ENCODE measurements around the gene GPT2.

The GPT2 gene

GRCh38 chr16:46883690-46884512, at the start of gene GPT2:
TSS of gene GPT2 (plus strand) at chr16:46884362. CDS start at chr16:46884716, 354 bp downstream.
- TF ChIP-seq, protein P1, sequence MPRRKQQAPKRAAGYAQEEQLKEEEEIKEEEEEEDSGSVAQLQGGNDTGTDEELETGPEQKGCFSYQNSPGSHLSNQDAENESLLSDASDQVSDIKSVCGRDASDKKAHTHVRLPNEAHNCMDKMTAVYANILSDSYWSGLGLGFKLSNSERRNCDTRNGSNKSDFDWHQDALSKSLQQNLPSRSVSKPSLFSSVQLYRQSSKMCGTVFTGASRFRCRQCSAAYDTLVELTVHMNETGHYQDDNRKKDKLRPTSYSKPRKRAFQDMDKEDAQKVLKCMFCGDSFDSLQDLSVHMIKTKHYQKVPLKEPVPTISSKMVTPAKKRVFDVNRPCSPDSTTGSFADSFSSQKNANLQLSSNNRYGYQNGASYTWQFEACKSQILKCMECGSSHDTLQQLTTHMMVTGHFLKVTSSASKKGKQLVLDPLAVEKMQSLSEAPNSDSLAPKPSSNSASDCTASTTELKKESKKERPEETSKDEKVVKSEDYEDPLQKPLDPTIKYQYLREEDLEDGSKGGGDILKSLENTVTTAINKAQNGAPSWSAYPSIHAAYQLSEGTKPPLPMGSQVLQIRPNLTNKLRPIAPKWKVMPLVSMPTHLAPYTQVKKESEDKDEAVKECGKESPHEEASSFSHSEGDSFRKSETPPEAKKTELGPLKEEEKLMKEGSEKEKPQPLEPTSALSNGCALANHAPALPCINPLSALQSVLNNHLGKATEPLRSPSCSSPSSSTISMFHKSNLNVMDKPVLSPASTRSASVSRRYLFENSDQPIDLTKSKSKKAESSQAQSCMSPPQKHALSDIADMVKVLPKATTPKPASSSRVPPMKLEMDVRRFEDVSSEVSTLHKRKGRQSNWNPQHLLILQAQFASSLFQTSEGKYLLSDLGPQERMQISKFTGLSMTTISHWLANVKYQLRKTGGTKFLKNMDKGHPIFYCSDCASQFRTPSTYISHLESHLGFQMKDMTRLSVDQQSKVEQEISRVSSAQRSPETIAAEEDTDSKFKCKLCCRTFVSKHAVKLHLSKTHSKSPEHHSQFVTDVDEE (CRISPR knock-in tag; IDR thresholded peaks at IDR 0.05): 0 out of 2 replicates have a peak, but pooled peaks have one; percentile 12
- TF ChIP-seq TCF4 (CRISPR knock-in tag; IDR thresholded peaks at IDR 0.05; ENCODE audit: borderline replicate concordance) (no peak), ZNF565 (CRISPR knock-in tag; conservative IDR thresholded peaks at IDR 0.05; ENCODE audit: low read depth) (no peak)

GRCh38 chr16:46836534-46837530, 47.3 kb upstream of the GPT2 start:
- ATAC-seq: no peak

More at GRCh38 chr16:46883690-46884512, at the start of gene GPT2:
- ATAC-seq: peak; percentile 99

GRCh38 chr16:46839986-46840443, 44.1 kb upstream of the GPT2 start:
- TF ChIP-seq ZNF565 (CRISPR knock-in tag; conservative IDR thresholded peaks at IDR 0.05; ENCODE audit: low read depth) (no peak), SNAI2 (CRISPR knock-in tag; IDR thresholded peaks at IDR 0.05) (no peak)
- ATAC-seq: no peak

More at GRCh38 chr16:46836534-46837530, 47.3 kb upstream of the GPT2 start:
- TF ChIP-seq ZFP3 (CRISPR knock-in tag; IDR thresholded peaks at IDR 0.05) (no peak), TCF4 (CRISPR knock-in tag; IDR thresholded peaks at IDR 0.05; ENCODE audit: borderline replicate concordance) (no peak), ARNTL (CRISPR knock-in tag; IDR thresholded peaks at IDR 0.05; ENCODE audit: borderline replicate concordance, low read depth) (no peak), ZNF70 (CRISPR knock-in tag; IDR thresholded peaks at IDR 0.05) (no peak), CSDC2 (CRISPR knock-in tag; IDR thresholded peaks at IDR 0.05) (no peak), SNAI2 (CRISPR knock-in tag; IDR thresholded peaks at IDR 0.05) (no peak), GLIS3 (CRISPR knock-in tag; IDR thresholded peaks at IDR 0.05) (no peak), TOX (CRISPR knock-in tag; IDR thresholded peaks at IDR 0.05; ENCODE audit: borderline replicate concordance) (no peak), ZNF8 (CRISPR knock-in tag; IDR thresholded peaks at IDR 0.05) (no peak), PPARA (CRISPR knock-in tag; IDR thresholded peaks at IDR 0.05; ENCODE audit: borderline replicate concordance) (no peak)
- TF ChIP-seq, protein P1 (CRISPR knock-in tag; IDR thresholded peaks at IDR 0.05): no peak

GRCh38 chr16:46842192-46842895, 41.8 kb upstream of the GPT2 start:
- no peak for ATAC-seq
- TF ChIP-seq ZNF8 (CRISPR knock-in tag; IDR thresholded peaks at IDR 0.05) (peak; percentile 95), ISL1 (CRISPR knock-in tag; IDR thresholded peaks at IDR 0.05) (no peak)

- no peak for ATAC-seq
- TF ChIP-seq ZNF70 (CRISPR knock-in tag; IDR thresholded peaks at IDR 0.05) (no peak), ESRRG (CRISPR knock-in tag; IDR thresholded peaks at IDR 0.05) (no peak), POU6F1 (CRISPR knock-in tag; IDR thresholded peaks at IDR 0.05; ENCODE audit: borderline replicate concordance, low read depth) (no peak), OSR1 (CRISPR knock-in tag; IDR thresholded peaks at IDR 0.05) (no peak), PATZ1 (CRISPR knock-in tag; IDR thresholded peaks at IDR 0.05; ENCODE audit: borderline replicate concordance) (no peak), SNAI2 (CRISPR knock-in tag; IDR thresholded peaks at IDR 0.05) (no peak), ZFP3 (CRISPR knock-in tag; IDR thresholded peaks at IDR 0.05) (no peak)
These were observed 40.1 kb upstream of the GPT2 start for GRCh38 chr16:46843898-46844642.
